ENCODE data around the gene CDK15.
A peak's percentile ranks its signal among the peaks of the same experiment; 100 is the strongest.

The CDK15 gene

GRCh38 chr2:201871471-201871870 lies 65.1 kb downstream of the CDK15 start:
- DNase-seq (ENCODE audit: low spot score): no peak

GRCh38 chr2:201872591-201872990 lies 66.3 kb downstream of the CDK15 start:
- DNase-seq (ENCODE audit: low spot score): no peak

GRCh38 chr2:201879996-201880395 lies 73.7 kb downstream of the CDK15 start:
- DNase-seq (ENCODE audit: low spot score): no peak

GRCh38 chr2:201880579-201880978 lies 74.2 kb downstream of the CDK15 start:
- no peak for DNase-seq (ENCODE audit: low spot score)

GRCh38 chr2:201880993-201881611 lies 74.8 kb downstream of the CDK15 start:
- no peak for DNase-seq (ENCODE audit: low spot score)

GRCh38 chr2:201881741-201882140 lies 75.4 kb downstream of the CDK15 start:
- DNase-seq (ENCODE audit: low spot score): no peak

- DNase-seq (ENCODE audit: low spot score): peak; percentile 72
Observed at GRCh38 chr2:201882353-201883090, 76.2 kb downstream of the CDK15 start.

GRCh38 chr2:201883606-201884369 lies 77.5 kb downstream of the CDK15 start:
- no peak for DNase-seq (ENCODE audit: low spot score)

- no peak for DNase-seq (ENCODE audit: low spot score)
Observed at GRCh38 chr2:201886504-201886903, 80.2 kb downstream of the CDK15 start.

- DNase-seq (ENCODE audit: low spot score): no peak
Observed at GRCh38 chr2:201887773-201888425, 81.6 kb downstream of the CDK15 start.

- DNase-seq (ENCODE audit: low spot score): no peak
Observed at GRCh38 chr2:201888426-201888800, 82.1 kb downstream of the CDK15 start.

- no peak for DNase-seq (ENCODE audit: low spot score)
Observed at GRCh38 chr2:201890453-201890852, 84.1 kb downstream of the CDK15 start.

- no peak for DNase-seq (ENCODE audit: low spot score)
Observed at GRCh38 chr2:201891676-201892075, 85.3 kb downstream of the CDK15 start.

- no peak for DNase-seq (ENCODE audit: low spot score)
Observed at GRCh38 chr2:201892516-201892915, 86.2 kb downstream of the CDK15 start.

GRCh38 chr2:201900362-201900761 lies 94.0 kb downstream of the CDK15 start:
- DNase-seq (ENCODE audit: low spot score): peak; percentile 33

GRCh38 chr2:201901786-201902185 lies 95.4 kb downstream of the CDK15 start:
- DNase-seq (ENCODE audit: low spot score): no peak

GRCh38 chr2:201904538-201905420 lies 98.4 kb downstream of the CDK15 start:
- peak; percentile 27 for DNase-seq (ENCODE audit: low spot score)

GRCh38 chr2:201906777-201907562 lies 100.6 kb downstream of the CDK15 start:
- no peak for DNase-seq (ENCODE audit: low spot score)

GRCh38 chr2:201907563-201907881 lies 101.2 kb downstream of the CDK15 start:
- DNase-seq (ENCODE audit: low spot score): no peak

GRCh38 chr2:201908901-201909300 lies 102.6 kb downstream of the CDK15 start:
- no peak for DNase-seq (ENCODE audit: low spot score)

GRCh38 chr2:201909348-201909747 lies 103.0 kb downstream of the CDK15 start:
- DNase-seq (ENCODE audit: low spot score): no peak
